Measurements from ENCODE around the gene CHST3. TPM values are rescaled to one million over a fixed set of nuclear protein-coding genes. Genes with fewer than 3 reads are reported as not detected.

CHST3 gene
- total and polyA plus RNA-seq, 7 donors: 0.23 to 25.5 (median 12.8) TPM

DNA sequence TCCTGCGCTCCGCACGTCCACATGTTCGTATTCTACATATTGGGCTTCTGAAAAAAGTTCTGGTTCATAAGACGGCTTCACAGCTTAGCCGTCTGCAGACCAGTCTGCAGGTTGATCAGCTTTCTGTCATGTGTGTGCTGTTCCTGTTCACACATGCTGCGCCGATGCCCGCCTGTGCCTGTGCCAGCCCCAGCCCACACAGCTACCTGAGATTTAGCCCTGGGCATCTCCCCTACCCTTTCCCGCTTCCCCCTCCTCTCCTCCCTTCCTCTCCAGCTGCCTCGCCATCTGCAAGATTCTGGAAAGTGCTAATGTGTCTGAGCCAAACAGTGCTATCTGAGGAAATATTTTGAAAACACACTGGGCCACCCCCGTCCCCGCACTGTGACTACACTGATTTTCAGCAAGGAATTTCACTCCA is 7.1 kb downstream of the CHST3 start:
- peaks cover 0 to 6% (median 0%) of the 10 kb centered on the region in 4 donors for H3K36me3 ChIP-seq
- H3K4me3 ChIP-seq: no peak overlapping the region
- TF ChIP-seq POLR2A (IDR thresholded peaks at IDR 0.05) (no peak), POLR2AphosphoS5 (IDR thresholded peaks at IDR 0.05) (no peak), EP300 (IDR thresholded peaks at IDR 0.05) (no peak)
- TF ChIP-seq, protein P1, sequence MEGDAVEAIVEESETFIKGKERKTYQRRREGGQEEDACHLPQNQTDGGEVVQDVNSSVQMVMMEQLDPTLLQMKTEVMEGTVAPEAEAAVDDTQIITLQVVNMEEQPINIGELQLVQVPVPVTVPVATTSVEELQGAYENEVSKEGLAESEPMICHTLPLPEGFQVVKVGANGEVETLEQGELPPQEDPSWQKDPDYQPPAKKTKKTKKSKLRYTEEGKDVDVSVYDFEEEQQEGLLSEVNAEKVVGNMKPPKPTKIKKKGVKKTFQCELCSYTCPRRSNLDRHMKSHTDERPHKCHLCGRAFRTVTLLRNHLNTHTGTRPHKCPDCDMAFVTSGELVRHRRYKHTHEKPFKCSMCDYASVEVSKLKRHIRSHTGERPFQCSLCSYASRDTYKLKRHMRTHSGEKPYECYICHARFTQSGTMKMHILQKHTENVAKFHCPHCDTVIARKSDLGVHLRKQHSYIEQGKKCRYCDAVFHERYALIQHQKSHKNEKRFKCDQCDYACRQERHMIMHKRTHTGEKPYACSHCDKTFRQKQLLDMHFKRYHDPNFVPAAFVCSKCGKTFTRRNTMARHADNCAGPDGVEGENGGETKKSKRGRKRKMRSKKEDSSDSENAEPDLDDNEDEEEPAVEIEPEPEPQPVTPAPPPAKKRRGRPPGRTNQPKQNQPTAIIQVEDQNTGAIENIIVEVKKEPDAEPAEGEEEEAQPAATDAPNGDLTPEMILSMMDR (IDR thresholded peaks at IDR 0.05): no peak
- intact Hi-C loops (cut with DNase I): no loop called here
- DNase-seq: no peak
- H3K4me1 ChIP-seq: peaks cover 0 to 98% (median 95%) of the 10 kb centered on the region in 4 donors
- WGBS, 2 donors: 86 to 94% methylated on average over 13 of the region's 13 CpGs
- H3K9me3 ChIP-seq: no peaks in the 10 kb centered on the region
- peak overlapping the region in 3 of 4 donors; percentile 29 to 92 (median 66) for H3K27ac ChIP-seq
- no peaks in the 10 kb centered on the region for H3K27me3 ChIP-seq

DNA sequence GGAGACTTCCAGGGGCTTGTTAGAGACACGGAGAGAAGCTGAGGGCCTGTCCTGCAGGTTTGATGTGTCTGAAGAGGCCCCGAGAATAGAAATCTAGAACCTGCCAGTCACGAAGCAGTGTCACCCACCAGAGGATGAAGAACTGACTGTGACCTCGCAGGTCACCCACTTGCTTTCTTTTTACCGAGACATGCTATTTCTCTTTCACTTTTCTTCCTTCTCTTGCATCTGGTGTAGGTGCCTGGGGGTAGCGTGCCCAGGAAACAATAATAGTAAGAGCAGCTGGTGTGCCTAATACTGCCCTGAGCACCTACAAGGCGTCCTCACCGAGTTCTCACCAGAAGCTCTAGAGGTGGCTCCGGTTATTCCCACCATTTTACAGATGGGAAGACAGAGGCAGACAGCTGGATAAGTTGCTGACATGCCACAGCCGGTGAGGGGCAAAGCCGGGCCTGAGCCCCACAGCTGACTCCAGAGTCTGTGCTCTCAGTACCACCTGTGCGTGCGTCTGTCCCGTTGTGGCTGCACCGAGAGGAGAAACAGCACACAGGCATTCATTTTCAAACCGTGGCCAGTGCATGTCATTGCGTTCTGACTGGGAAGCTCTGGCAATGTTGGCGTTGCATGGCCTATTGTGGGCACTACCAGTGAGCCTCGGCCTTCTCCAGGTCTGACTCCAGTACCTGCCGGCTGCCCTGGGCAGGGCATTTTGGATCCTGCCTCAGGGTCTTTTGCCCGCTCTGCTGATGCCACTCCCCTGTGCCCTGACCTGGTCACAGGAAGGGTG is 7.8 kb downstream of the CHST3 start:
- Histone ChIP-seq H3K4me3 (no peak overlapping the region), H3K4me1 (peaks cover 0 to 98% (median 95%) of the 10 kb centered on the region in 4 donors), H3K36me3 (peaks cover 0 to 6% (median 0%) of the 10 kb centered on the region in 4 donors), H3K27me3 (no peaks in the 10 kb centered on the region), H3K27ac (peak overlapping the region in 3 of 4 donors; percentile 29 to 92 (median 66)), H3K9me3 (no peaks in the 10 kb centered on the region)
- 88 to 91% methylated on average over 21 of the region's 21 CpGs for WGBS, 2 donors
- TF ChIP-seq POLR2A (IDR thresholded peaks at IDR 0.05) (no peak), POLR2AphosphoS5 (IDR thresholded peaks at IDR 0.05) (no peak), EP300 (IDR thresholded peaks at IDR 0.05) (no peak)
- DNase-seq: no peak
- intact Hi-C loops (cut with DNase I): no loop called here

DNA sequence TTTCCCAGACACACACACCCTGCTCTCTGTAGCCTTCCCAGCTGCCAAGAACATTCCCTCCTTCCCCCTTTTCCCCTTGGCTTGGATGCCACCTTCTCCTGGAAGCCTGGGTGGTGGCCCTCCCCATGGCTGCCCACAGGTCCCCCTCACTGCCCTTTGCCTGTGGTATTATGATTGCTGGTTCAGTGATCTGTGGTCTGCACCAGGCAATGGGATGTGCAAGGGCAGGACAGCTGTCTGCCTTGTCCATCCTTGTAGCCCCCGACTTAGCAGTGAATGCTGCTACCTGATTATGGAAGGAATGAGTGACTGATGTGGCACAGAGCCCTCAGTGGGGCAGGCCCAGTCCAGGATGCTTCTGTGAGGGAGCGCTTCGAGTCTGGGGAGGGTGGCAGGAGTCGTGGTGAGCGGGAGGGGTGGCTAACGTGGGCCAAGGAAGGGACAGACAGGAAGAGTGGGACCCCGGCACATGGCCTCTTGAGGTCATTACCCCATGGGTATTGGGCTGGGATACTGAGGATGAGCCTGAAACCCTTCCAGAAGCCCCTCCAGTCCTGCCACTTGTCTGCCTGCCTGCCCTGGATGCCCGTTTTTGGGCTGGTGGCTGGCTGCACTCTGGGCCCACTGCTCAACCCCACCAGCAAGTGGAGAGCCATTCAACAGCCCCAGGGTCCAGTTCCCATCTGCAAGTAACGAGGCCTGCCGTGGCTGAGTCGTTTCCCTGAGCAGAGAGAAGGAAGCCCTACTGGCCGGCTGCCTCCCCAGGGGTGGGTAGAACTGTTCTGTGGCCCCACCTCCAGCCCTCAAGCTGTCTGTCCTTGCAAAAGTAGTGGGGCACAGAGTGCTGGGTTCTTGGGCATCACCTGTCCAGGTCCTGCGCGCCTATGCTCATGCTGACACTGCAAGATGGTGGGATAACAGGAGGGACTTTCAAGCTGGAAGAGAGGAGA is 8.8 kb downstream of the CHST3 start:
- Histone ChIP-seq H3K4me3 (no peak overlapping the region), H3K4me1 (peaks cover 0 to 100% (median 96%) of the 10 kb centered on the region in 4 donors), H3K36me3 (peaks cover 0 to 6% (median 0%) of the 10 kb centered on the region in 4 donors), H3K27ac (peak overlapping the region in 3 of 4 donors; percentile 25 to 92 (median 90)), H3K9me3 (no peaks in the 10 kb centered on the region), H3K27me3 (no peaks in the 10 kb centered on the region)
- intact Hi-C loops (cut with DNase I): no loop called here
- TF ChIP-seq POLR2A (IDR thresholded peaks at IDR 0.05): no peak
- no peak for TF ChIP-seq EP300 (IDR thresholded peaks at IDR 0.05)
- no peak for TF ChIP-seq POLR2AphosphoS5 (IDR thresholded peaks at IDR 0.05)
- TF ChIP-seq, protein P1 (IDR thresholded peaks at IDR 0.05): no peak
- DNase-seq: no peak
- WGBS, 2 donors: 86 to 88% methylated on average over 14 of the region's 14 CpGs

DNA sequence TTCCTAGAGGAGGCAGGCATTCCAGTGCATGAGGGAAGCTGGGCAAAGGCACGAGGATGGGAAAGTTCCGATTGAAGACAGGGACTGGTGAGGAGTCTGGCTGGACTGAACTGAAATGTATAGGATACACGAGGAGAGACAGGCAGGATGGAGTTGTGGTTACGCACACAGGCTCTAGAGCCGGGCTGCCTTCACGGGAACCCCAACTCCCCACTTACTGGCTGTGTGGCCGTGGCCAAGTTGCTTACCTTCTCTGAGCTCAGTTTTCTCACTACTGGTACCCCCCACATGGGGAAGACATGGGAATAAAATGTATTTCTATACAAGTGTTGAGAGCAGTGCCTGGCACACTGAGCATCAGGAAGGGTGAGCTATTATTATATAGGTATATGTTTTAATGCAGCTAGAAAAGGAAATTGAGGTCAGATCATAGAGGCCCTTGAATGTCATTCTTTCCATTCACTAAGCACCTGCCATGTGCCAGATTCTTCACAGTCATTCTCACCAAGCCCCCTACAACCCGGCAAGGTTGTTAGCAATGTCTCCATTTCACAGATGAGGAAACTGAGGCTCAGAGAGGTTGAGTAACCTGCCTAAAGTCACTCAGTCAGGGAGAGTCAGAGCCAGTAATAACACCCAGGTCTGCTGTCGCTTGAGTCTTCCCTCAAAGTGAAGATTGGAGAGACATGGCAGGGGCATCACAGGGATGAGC is 9.7 kb downstream of the CHST3 start:
- H3K9me3 ChIP-seq: no peaks in the 10 kb centered on the region
- peak overlapping the region; percentile 84 to 92 (median 87) for H3K27ac ChIP-seq
- 85 to 92% methylated on average over 9 of the region's 9 CpGs for WGBS, 2 donors
- H3K4me1 ChIP-seq: peaks cover 0 to 100% (median 96%) of the 10 kb centered on the region in 4 donors
- peaks cover 0 to 6% (median 0%) of the 10 kb centered on the region in 4 donors for H3K36me3 ChIP-seq
- H3K27me3 ChIP-seq: no peaks in the 10 kb centered on the region
- TF ChIP-seq, protein P1 (IDR thresholded peaks at IDR 0.05): no peak
- intact Hi-C loops (cut with DNase I): no loop called here
- H3K4me3 ChIP-seq: no peak overlapping the region
- no peak for DNase-seq

Data from sigmoid colon (tissue), 7 donors.